ENCODE data around the gene PGP. TPM values are rescaled to one million over a fixed set of nuclear protein-coding genes. Genes with fewer than 3 reads are reported as not detected.

Gene PGP
- total and polyA plus RNA-seq, 5 donors from 2014 or later: 6.1 to 14.2 (median 10.1) TPM

DNA sequence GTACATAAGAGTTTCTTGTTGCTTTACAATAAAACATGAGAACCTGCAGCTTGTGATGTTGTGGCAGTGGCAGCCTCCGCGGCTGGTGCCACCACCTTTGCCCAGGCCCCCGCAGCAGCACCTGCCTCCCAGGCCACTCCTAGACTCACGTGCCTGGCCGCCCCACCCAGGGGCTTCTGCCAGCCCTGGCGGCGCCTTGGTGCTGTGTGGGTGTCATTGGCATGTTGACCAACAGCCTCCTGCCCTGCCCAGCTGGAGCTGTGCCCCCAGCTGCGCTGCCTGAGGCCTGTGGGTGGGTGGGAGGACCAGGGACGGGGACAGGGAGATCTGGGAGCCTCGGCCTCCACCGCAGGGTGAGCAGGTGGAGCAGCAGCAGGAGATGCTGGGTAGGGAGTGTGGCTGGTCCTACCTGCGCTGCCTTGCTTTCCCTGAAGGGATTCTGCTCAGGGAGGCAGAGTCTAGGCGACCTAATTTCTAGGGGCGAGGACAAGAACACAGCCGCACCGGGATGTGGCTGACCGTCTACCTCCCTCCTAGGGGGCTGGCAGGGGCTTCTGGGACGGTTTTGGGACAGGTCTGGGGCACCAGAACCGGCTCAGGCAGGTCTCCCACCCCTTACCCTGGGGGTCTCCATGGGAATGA lies 21.2 kb upstream of the PGP start:
- no peak for ATAC-seq (ENCODE audit: low read depth in 2 of 2)

DNA sequence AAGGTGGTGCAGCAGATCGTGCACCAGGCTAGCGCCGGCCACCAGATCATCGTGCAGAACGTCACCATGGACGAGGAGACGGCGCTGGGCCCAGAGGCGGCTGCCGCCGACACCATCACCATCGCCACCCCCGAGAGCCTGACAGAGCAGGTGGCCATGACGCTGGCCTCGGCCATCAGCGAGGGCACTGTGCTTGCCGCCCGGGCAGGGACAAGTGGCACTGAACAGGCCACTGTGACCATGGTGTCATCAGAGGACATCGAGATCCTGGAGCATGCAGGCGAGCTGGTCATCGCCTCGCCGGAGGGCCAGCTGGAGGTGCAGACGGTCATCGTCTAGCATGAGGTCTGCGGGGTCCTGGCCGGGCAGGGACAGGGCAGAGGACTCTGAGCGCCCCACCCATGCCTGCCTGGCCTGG lies 20.6 kb upstream of the PGP start:
- Mint-ChIP-seq H3K4me1 (peaks cover 0 to 2% (median 0%) of the 10 kb centered on the region in 4 donors), H3K9me3 (no peaks in the 10 kb centered on the region), H3K27ac (no peak overlapping the region), H3K27me3 (peaks cover 5% of the 10 kb centered on the region), H3K4me3 (peak overlapping the region in 1 of 4 donors; percentile 50), H3K36me3 (peaks cover under 1% of the 10 kb centered on the region)
- H3K4me1 ChIP-seq (ENCODE audit: control insufficient read depth, insufficient read depth, low read length, poor library complexity, severe bottlenecking): peaks cover 9% of the 10 kb centered on the region
- H3K9me3 ChIP-seq (ENCODE audit: control insufficient read depth in 2 of 2, low read length in 2 of 2): no peaks in the 10 kb centered on the region
- DNase-seq (no peak), ATAC-seq (ENCODE audit: low read depth in 2 of 2) (no peak)
- H3K27ac ChIP-seq (ENCODE audit: insufficient read depth, low read length, poor library complexity, severe bottlenecking): no peak overlapping the region
- no peak overlapping the region for H3K4me3 ChIP-seq (ENCODE audit: low read depth, low read length)
- H3K36me3 ChIP-seq (ENCODE audit: control insufficient read depth, insufficient read depth, low read length): peaks cover 29% of the 10 kb centered on the region
- H3K27me3 ChIP-seq (ENCODE audit: control insufficient read depth, insufficient read depth, low read length): no peaks in the 10 kb centered on the region

More for the DNA sequence above, 21.2 kb upstream of the PGP start:
- no peak overlapping the region for H3K4me3 Mint-ChIP-seq
- no peaks in the 10 kb centered on the region for H3K9me3 Mint-ChIP-seq
- no peak for DNase-seq
- Histone ChIP-seq H3K27ac (ENCODE audit: insufficient read depth, low read length, poor library complexity, severe bottlenecking) (no peak overlapping the region), H3K4me1 (ENCODE audit: control insufficient read depth, insufficient read depth, low read length, poor library complexity, severe bottlenecking) (peaks cover 9% of the 10 kb centered on the region), H3K4me3 (ENCODE audit: low read depth, low read length) (no peak overlapping the region), H3K27me3 (ENCODE audit: control insufficient read depth, insufficient read depth, low read length) (no peaks in the 10 kb centered on the region), H3K36me3 (ENCODE audit: control insufficient read depth, insufficient read depth, low read length) (peaks cover 29% of the 10 kb centered on the region), H3K9me3 (ENCODE audit: control insufficient read depth in 2 of 2, low read length in 2 of 2) (no peaks in the 10 kb centered on the region)
- no peaks in the 10 kb centered on the region for H3K36me3 Mint-ChIP-seq
- H3K27me3 Mint-ChIP-seq: peaks cover 5% of the 10 kb centered on the region
- H3K4me1 Mint-ChIP-seq: peaks cover 0 to 2% (median 0%) of the 10 kb centered on the region in 4 donors
- H3K27ac Mint-ChIP-seq: no peak overlapping the region

DNA sequence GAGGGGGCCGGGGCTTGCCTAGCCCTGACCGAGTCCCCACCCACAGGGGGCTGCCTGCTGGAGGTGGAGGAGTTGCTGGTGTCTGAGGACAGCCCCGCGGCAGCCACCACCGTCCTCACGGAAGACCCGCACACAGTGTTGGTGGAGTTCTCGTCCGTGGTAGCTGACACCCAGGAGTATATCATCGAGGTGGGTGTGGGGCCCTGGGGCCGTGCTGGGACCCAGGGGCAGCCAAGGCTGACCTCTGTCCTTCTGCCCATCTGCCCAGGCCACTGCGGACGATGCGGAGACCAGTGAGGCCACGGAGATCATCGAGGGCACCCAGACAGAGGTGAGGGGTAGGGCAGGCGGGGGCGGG lies 20.2 kb upstream of the PGP start:
- DNase-seq (no peak), ATAC-seq (ENCODE audit: low read depth in 2 of 2) (no peak)
- Histone ChIP-seq H3K27ac (ENCODE audit: insufficient read depth, low read length, poor library complexity, severe bottlenecking) (no peak overlapping the region), H3K27me3 (ENCODE audit: control insufficient read depth, insufficient read depth, low read length) (no peaks in the 10 kb centered on the region), H3K4me1 (ENCODE audit: control insufficient read depth, insufficient read depth, low read length, poor library complexity, severe bottlenecking) (peaks cover 9% of the 10 kb centered on the region), H3K4me3 (ENCODE audit: low read depth, low read length) (no peak overlapping the region), H3K9me3 (ENCODE audit: control insufficient read depth in 2 of 2, low read length in 2 of 2) (no peaks in the 10 kb centered on the region), H3K36me3 (ENCODE audit: control insufficient read depth, insufficient read depth, low read length) (peaks cover 32% of the 10 kb centered on the region)
- Mint-ChIP-seq H3K9me3 (no peaks in the 10 kb centered on the region), H3K36me3 (peaks cover 4% of the 10 kb centered on the region), H3K4me1 (peaks cover 0 to 2% (median under 1%) of the 10 kb centered on the region in 4 donors), H3K27ac (no peak overlapping the region), H3K27me3 (peaks cover 5% of the 10 kb centered on the region), H3K4me3 (no peak overlapping the region)

DNA sequence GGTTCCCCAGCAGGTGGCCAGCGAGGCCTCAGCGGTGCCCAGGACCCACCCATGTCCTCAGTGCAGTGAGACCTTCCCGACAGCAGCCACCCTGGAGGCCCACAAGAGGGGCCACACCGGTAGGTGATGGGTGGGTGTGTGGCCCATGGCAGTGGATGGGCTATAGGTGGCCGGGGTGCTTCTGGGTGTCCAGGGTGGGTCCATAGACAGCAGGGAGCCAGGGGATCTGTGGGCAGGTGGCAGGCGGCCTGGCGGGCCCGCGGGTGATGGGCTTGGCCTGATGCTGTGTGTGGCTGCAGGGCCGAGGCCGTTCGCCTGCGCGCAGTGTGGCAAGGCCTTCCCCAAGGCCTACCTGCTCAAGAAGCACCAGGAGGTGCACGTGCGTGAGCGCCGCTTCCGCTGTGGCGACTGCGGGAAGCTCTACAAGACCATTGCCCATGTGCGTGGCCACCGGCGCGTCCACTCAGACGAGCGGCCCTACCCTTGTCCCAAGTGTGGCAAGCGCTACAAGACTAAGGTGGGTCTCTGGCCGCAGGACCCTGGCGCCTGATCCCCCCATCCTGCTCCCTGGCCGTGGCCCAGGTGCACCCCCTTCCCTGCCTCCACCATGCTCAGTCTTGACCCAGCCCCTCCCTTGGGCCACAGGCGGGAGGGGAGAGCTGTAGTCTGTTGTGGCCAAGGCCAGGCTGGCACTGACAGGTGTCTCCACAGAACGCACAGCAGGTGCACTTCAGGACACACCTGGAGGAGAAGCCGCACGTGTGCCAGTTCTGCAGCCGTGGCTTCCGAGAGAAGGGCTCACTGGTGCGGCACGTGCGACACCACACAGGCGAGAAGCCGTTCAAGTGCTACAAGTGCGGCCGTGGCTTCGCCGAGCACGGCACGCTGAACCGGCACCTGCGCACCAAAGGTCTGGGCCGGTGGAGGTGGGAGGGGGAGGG lies 19.5 kb upstream of the PGP start:
- H3K27me3 ChIP-seq (ENCODE audit: control insufficient read depth, insufficient read depth, low read length): no peaks in the 10 kb centered on the region
- H3K4me3 ChIP-seq (ENCODE audit: low read depth, low read length): no peak overlapping the region
- H3K9me3 Mint-ChIP-seq: no peaks in the 10 kb centered on the region
- H3K4me1 ChIP-seq (ENCODE audit: control insufficient read depth, insufficient read depth, low read length, poor library complexity, severe bottlenecking): peaks cover 9% of the 10 kb centered on the region
- H3K9me3 ChIP-seq (ENCODE audit: control insufficient read depth in 2 of 2, low read length in 2 of 2): no peaks in the 10 kb centered on the region
- peaks cover 4% of the 10 kb centered on the region for H3K36me3 Mint-ChIP-seq
- H3K36me3 ChIP-seq (ENCODE audit: control insufficient read depth, insufficient read depth, low read length): peaks cover 39% of the 10 kb centered on the region
- peaks cover 5% of the 10 kb centered on the region for H3K27me3 Mint-ChIP-seq
- H3K27ac ChIP-seq (ENCODE audit: insufficient read depth, low read length, poor library complexity, severe bottlenecking): no peak overlapping the region
- H3K27ac Mint-ChIP-seq: no peak overlapping the region
- no peak overlapping the region for H3K4me3 Mint-ChIP-seq
- DNase-seq: no peak
- ATAC-seq (ENCODE audit: low read depth in 2 of 2): no peak
- H3K4me1 Mint-ChIP-seq: peaks cover 0 to 2% (median under 1%) of the 10 kb centered on the region in 4 donors

DNA sequence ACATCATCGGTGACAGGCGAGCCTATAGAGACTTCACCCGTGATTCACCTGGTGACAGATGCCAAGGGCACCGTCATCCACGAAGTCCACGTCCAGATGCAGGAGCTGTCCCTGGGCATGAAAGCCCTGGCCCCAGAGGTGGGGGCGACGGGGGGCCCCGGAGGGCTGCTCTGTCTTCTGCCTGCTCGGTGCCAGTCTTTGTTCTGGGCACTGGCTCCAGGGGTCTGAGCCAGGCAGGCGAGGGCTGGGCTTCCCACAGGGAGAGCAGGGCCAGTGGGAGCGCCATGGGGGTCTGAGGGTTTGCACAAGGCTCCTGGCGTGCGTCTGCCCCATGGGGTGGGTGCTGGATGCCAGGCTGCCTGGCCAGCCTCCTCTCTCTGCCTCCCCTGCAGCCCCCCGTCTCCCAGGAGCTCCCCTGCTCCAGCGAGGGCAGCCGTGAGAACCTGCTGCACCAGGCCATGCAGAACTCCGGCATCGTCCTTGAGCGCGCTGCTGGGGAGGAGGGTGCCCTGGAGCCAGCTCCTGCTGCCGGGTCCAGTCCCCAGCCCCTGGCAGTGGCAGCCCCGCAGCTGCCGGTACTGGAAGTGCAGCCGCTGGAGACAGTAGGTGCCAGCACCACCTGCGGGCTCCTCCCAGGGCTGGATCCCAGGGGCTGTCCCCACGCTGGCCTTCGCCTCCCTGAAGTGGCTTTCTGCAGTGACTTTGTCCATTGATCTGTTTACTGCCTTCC lies 18.6 kb upstream of the PGP start:
- Histone ChIP-seq H3K27me3 (ENCODE audit: control insufficient read depth, insufficient read depth, low read length) (no peaks in the 10 kb centered on the region), H3K9me3 (ENCODE audit: control insufficient read depth in 2 of 2, low read length in 2 of 2) (no peaks in the 10 kb centered on the region), H3K27ac (ENCODE audit: insufficient read depth, low read length, poor library complexity, severe bottlenecking) (no peak overlapping the region), H3K36me3 (ENCODE audit: control insufficient read depth, insufficient read depth, low read length) (peaks cover 47% of the 10 kb centered on the region), H3K4me3 (ENCODE audit: low read depth, low read length) (no peak overlapping the region), H3K4me1 (ENCODE audit: control insufficient read depth, insufficient read depth, low read length, poor library complexity, severe bottlenecking) (peaks cover 9% of the 10 kb centered on the region)
- no peak overlapping the region for H3K27ac Mint-ChIP-seq
- peaks cover 5% of the 10 kb centered on the region for H3K27me3 Mint-ChIP-seq
- no peaks in the 10 kb centered on the region for H3K9me3 Mint-ChIP-seq
- no peak overlapping the region for H3K4me3 Mint-ChIP-seq
- no peak for ATAC-seq (ENCODE audit: low read depth in 2 of 2)
- H3K4me1 Mint-ChIP-seq: peaks cover 0 to 2% (median under 1%) of the 10 kb centered on the region in 4 donors
- DNase-seq: no peak
- H3K36me3 Mint-ChIP-seq: peaks cover 4% of the 10 kb centered on the region

DNA sequence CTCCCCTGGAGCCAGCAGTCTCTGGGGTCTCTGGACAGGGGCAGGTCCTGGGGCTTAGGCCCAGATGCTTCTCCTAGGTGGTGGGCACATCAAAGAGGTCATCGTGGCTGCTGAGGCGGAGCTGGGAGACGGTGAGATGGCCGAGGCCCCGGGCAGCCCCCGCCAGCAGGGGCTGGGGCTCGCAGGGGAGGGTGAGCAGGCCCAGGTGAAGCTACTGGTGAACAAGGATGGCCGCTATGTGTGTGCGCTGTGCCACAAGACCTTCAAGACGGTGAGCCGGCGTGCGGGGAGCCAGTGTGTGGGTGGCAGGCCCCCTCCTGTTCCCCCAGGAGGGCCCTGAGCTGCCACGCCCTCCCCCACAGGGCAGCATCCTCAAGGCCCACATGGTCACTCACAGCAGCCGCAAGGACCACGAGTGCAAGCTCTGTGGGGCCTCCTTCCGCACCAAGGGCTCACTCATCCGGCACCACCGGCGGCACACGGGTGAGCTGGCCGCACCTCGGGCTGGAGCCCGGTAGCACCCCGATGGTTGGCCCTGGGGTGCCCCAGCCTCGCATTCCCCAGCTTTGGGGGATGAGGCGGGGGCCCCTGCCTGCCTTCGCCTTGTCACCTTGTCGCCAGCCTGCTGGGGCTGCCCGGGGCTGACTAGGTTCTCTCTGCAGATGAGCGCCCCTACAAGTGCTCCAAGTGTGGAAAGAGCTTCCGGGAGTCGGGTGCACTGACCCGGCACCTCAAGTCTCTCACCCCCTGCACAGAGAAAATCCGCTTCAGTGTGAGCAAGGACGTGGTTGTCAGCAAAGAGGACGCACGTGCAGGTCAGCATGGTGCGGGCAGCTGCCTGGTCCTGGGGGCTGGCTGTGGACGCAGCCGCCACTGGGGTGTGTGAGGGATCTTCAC lies 17.7 kb upstream of the PGP start:
- peaks cover 0 to 4% (median under 1%) of the 10 kb centered on the region in 4 donors for H3K4me1 Mint-ChIP-seq
- ATAC-seq (ENCODE audit: low read depth in 2 of 2) (no peak), DNase-seq (no peak)
- H3K9me3 Mint-ChIP-seq: no peaks in the 10 kb centered on the region
- H3K27me3 Mint-ChIP-seq: peaks cover 5% of the 10 kb centered on the region
- Histone ChIP-seq H3K36me3 (ENCODE audit: control insufficient read depth, insufficient read depth, low read length) (peaks cover 53% of the 10 kb centered on the region), H3K27me3 (ENCODE audit: control insufficient read depth, insufficient read depth, low read length) (no peaks in the 10 kb centered on the region), H3K4me3 (ENCODE audit: low read depth, low read length) (no peak overlapping the region), H3K4me1 (ENCODE audit: control insufficient read depth, insufficient read depth, low read length, poor library complexity, severe bottlenecking) (peaks cover 9% of the 10 kb centered on the region), H3K27ac (ENCODE audit: insufficient read depth, low read length, poor library complexity, severe bottlenecking) (no peak overlapping the region), H3K9me3 (ENCODE audit: control insufficient read depth in 2 of 2, low read length in 2 of 2) (no peaks in the 10 kb centered on the region)
- no peak overlapping the region for H3K4me3 Mint-ChIP-seq
- H3K27ac Mint-ChIP-seq: no peak overlapping the region
- H3K36me3 Mint-ChIP-seq: peaks cover 4% of the 10 kb centered on the region
